ENCODE results near the gene COL11A2. TPM values are rescaled to one million over a fixed set of nuclear protein-coding genes. Genes with fewer than 3 reads are reported as not detected.

COL11A2 gene
- total RNA-seq, 1 experiment from 2014 or later: 2.3 TPM

DNA sequence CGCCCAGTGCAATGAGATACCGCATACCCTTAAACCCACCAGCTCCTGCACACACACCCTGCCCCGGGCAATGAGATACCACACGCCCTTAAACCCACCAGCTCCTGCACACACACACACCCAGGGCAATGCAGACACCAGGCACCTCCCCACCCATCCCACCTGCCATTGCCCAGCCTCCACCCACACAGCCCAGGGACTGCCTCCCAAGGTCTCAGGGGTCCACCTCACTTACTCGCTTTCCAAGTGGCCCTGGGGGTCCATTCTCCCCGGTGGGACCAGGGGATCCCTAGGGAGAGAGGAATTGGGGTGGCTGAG lies 24.0 kb downstream of the COL11A2 start:
- H3K27ac ChIP-seq (ENCODE audit: insufficient read length, low read depth, low read length): no peak overlapping the region
- Mint-ChIP-seq H3K9me3 (no peaks in the 10 kb centered on the region), H3K27ac (peak overlapping the region in 1 of 3 experiments; percentile 96; a peak in 1 of 7 replicates), H3K4me1 (peaks cover 10 to 15% of the 10 kb centered on the region in 2 experiments), H3K4me3 (no peak overlapping the region), H3K27me3 (ENCODE audit: low read depth) (peaks cover 15% of the 10 kb centered on the region), H3K36me3 (ENCODE audit: insufficient read depth in 1 of 3, low read depth in 3 of 3) (no peaks in the 10 kb centered on the region)
- no peak overlapping the region for H2BK20ac ChIP-seq (ENCODE audit: low read depth, low read length, poor library complexity, severe bottlenecking)
- H3K79me1 ChIP-seq (ENCODE audit: insufficient read depth, low read depth, low read length, poor library complexity, severe bottlenecking): no peaks in the 10 kb centered on the region
- no peak overlapping the region for H2BK15ac ChIP-seq (ENCODE audit: low read depth, low read length)
- H2BK5ac ChIP-seq (ENCODE audit: insufficient read length, low read length): no peak overlapping the region
- H3K79me2 ChIP-seq (ENCODE audit: insufficient read depth, low read length): no peaks in the 10 kb centered on the region
- no peaks in the 10 kb centered on the region for H3K27me3 ChIP-seq (ENCODE audit: insufficient read depth, low read length)
- H2BK120ac ChIP-seq (ENCODE audit: low read depth, low read length, poor library complexity, severe bottlenecking): no peak overlapping the region
- peaks cover 3% of the 10 kb centered on the region for H4K20me1 ChIP-seq (ENCODE audit: control insufficient read depth, insufficient read depth, insufficient read length)
- no peak overlapping the region for H2AFZ ChIP-seq (ENCODE audit: low read length)
- no peaks in the 10 kb centered on the region for H3K23me2 ChIP-seq (ENCODE audit: insufficient read length, low read depth, low read length, poor library complexity, severe bottlenecking)
- H2BK12ac ChIP-seq (ENCODE audit: insufficient read length, low read depth, low read length): no peak overlapping the region
- H3K4me2 ChIP-seq (ENCODE audit: insufficient read depth, insufficient read length, low read length): no peak overlapping the region
- no peak overlapping the region for H3K23ac ChIP-seq (ENCODE audit: insufficient read length, low read depth, low read length)
- H3K4me1 ChIP-seq (ENCODE audit: insufficient read depth, low read length): no peaks in the 10 kb centered on the region
- H4K5ac ChIP-seq (ENCODE audit: insufficient read length, low read depth, low read length): no peak overlapping the region
- DNase-seq: no peak
- H3K18ac ChIP-seq (ENCODE audit: insufficient read length, low read depth, low read length): no peak overlapping the region
- H3K9ac ChIP-seq (ENCODE audit: extremely low read depth, insufficient read length, low read length): no peak overlapping the region
- no peak overlapping the region for H3K14ac ChIP-seq (ENCODE audit: insufficient read depth, low read length)
- H3T11ph ChIP-seq (ENCODE audit: low read length): no peak overlapping the region
- H2AK5ac ChIP-seq (ENCODE audit: insufficient read length, low read length): no peak overlapping the region
- H3K9me3 ChIP-seq (ENCODE audit: control insufficient read depth, low read depth, low read length): no peaks in the 10 kb centered on the region
- WGBS (ENCODE audit: extremely low coverage, insufficient read length, low lambda C conversion rate): no CpG with 5 or more reads among the region's 6 CpGs
- H3K56ac ChIP-seq (ENCODE audit: insufficient read length, low read depth, low read length): no peak overlapping the region
- H3K4ac ChIP-seq (ENCODE audit: low read depth, low read length): no peak overlapping the region
- no peak overlapping the region for H4K91ac ChIP-seq (ENCODE audit: insufficient read length, low read depth, low read length)
- no peak for TF ChIP-seq CTCF (conservative IDR thresholded peaks at IDR 0.05)
- no peak overlapping the region for H4K8ac ChIP-seq (replicated peaks; ENCODE audit: insufficient read length, low read depth, low read length)
